GM21529 (cell line): ENCODE measurements around the gene CBX6.
A peak's percentile ranks its signal among the peaks of the same experiment; 100 is the strongest.

Experiments
- ATAC-seq: cut with Tn5 transposase; IDR thresholded peaks from one replicate; pipeline ENCODE4 v1.9.1; 2021; ENCODE audit not compliant: unreplicated experiment

Gene CBX6

DNA sequence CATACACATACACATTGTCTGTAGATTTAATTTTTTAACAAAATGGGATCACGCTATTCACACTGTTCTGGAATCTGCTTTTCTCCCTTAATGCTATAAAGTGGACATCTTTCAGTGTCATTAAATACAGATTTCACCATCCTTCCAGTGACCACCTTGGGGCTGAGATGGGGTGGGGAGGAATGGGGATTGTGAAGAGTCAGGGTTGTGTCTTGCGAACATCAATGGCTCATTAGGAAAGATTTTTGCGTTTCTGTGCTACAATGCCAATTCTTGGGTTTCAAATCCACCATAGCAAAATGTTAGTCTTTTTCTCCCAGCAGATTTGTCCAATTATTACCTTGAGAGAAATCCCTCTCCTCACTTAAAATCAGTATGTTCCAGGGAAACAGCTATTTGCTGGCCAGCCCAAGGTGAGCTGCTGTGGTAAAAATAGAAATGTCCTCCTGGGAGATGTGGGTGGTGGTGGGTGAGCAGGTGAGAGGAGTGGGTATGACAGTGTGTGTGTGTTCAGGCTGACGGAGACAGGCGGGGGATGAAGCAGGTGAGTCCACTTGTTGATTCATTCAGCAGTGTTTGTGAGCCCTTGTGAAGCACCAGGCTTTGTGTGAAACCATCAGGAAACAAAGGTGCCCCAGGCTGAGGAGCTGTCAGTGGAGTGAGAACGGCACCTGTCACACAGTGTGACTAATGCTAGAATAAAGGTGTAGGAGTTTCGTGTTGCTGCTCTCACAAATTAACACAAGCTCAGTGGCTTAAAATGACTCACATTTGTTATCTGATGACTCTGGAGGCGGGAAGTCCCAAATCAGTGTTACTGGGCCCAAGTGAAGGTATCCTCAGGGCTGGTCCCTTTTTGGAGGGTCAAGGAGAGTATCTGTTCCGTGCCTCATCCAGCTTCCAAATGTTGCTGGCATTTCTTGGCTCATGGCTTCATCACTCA lies 1.7 kb upstream of the CBX6 start:
- ATAC-seq, result no peak

DNA sequence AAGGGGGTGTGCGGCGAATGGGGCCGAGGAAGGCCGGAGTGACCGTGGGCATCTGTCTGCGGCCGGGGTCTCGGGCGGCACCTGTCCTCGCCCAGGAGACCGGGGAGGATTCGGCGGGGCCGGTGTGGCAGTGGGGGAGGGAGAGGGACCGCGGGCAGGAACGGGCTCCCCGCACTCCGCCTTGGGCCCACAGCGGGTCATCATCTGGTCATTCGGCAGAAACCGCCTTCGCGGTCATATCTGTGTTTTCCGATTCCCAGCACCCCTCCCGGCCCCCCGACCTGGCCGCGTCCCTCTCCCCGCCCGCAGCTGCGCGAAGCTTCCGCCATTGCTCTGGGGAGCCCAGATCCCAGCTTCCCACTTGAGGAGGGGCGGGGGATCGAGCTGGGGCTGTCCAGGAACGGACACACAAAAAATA lies 824 bp upstream of the CBX6 start:
- ATAC-seq, result no peak

DNA sequence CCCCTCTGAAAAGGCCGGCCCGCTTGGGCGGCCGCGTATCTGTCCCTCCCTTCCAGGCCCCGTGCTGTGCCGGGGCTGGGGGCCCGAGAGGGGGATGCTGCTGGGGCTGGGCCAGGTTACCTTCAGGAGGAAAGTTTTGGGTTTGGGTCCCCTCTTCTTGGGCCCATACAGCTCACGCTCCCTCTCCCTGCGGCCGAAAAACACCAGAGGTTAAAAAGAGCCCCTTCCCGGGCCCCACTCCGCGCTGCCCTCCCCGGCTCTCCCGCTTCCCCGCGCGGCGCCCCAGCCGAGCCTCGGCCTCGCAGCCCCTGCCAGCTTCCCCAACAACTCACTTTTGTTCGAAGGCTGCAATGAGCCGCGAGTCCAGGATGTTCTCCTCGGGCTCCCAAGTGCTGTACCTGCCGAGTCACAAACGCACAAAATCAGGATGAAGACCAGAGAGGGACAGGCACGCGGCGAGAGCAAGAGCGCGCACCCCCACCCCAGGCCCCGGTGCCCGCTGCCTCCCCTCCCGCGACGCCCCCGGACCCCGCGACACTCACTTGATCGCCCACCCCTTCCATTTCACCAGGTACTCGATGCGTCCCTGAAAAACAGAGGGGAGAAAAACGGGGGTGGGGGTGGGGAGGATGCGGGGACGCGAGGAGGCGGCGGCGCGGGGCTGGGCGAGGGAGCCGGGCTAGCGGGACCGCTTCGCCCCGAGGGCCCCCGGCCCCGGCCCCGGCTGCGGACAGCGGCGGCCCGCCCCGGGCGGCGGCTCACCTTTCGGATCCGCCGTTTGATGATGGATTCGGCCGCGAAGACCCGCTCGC lies 450 bp downstream of the CBX6 start:
- ATAC-seq, result peak; percentile 15

DNA sequence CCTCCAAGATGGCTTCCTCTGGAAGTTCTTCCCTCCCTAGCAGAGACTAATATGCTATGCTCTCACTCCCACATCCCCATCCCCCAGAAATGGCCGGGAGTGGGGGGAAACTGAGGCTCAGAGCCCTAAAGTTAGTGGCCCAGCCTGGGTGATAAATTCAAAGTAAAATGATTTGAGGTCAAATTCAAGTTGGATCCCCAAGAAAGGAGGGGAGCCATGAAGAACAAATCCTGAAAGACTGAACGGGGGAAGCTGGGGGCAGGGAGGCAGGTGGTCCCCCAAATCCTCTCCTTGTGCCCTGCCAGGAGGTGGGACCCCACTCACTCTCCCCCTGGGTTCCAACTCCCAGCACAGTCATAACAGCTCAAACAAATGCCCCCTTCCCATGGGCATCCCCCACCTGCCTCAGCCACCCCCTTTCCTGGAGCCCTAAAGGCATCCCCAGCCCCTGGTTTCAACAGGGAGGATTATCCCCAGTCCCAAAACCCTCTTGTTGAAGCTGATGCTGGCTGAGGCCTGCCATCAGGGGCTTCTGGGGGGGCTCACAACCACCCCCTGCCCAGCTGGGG lies 1.1 kb downstream of the CBX6 start:
- ATAC-seq, result no peak

DNA sequence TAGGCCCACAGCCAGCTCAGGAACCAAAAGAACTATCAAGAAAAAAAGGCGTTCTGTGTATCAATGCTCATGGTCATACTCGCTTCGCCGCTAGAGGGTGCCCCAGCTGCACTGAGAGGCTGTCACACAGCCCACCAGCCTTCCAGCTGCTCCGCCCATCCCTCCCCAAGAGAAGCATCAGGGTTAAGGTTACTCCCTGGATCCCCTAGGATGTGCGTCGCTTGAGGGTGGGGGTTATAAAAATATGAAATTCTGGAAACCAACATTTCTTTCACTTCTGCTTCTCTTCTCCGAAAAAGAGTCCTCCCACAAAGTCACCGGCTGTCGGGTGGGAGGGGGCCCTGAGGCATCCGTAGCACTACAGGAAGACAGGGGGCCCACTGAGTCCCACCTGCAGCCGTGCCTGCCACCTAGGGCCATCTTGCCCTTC lies 1.7 kb downstream of the CBX6 start:
- ATAC-seq, result peak; percentile 30

DNA sequence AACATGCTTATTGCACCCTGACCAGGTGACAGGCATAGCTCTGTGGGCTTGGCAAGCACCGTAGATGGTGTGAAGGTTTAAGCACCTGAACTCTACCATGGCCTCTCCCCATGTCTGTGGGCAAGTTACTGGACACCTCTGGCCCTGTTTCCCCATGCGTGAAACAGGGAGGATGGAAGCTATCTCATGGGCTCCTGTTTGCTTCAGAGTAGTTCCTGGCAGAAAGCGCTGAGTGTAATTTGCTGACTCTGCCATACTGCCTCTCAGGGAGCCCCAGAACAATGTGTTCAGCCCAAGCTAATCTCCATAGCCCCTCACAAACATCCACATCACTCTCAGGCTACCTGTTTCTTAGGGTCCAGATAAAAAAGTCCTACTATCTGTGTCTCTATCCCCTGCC lies 2.4 kb downstream of the CBX6 start:
- ATAC-seq, result no peak

DNA sequence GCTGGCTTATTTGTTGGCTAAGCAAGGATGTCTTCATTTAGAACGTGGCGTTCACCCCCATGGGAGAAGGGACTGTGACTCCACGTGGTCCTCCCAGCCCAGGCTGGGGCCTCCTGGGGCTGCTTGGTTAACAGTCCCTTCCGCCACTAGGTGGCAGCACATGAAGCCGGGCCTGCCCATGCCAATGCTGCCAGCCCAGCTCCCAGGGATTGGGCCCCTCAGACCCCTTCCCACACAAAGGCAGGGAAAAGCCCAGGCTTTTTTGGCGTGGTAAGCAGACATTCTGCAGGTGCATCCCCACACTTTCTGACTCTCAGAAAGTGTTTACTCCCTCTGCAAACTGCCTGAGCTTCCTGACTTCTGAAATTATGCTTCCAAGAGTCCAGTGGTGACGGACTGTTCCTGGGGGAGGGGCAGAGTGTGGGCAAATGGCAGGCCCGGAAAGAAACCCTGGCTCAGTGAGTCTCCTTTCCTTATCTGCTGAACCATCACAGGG lies 3.1 kb downstream of the CBX6 start:
- no peak for ATAC-seq

DNA sequence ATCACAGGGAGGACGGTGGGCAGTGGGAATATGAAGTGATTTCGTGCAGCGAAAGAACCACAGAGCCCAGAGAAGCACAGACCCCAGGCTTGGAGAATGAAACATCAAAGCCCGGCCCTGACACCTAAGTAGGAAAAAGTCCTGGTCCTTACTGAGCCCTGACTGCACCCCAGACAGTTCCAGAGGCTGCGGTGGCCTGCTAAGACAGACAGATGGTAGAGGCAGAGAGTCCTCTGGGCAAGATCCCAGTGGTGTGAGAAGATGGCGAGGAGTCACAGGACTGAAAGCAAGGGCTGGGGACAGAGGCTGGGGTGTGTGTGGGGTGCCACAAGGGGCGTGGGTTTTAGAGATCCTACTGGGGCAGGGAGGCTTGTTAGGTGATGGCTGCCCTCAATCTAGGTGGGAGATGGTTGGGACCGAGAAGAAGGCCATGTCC lies 3.7 kb downstream of the CBX6 start:
- no peak for ATAC-seq

DNA sequence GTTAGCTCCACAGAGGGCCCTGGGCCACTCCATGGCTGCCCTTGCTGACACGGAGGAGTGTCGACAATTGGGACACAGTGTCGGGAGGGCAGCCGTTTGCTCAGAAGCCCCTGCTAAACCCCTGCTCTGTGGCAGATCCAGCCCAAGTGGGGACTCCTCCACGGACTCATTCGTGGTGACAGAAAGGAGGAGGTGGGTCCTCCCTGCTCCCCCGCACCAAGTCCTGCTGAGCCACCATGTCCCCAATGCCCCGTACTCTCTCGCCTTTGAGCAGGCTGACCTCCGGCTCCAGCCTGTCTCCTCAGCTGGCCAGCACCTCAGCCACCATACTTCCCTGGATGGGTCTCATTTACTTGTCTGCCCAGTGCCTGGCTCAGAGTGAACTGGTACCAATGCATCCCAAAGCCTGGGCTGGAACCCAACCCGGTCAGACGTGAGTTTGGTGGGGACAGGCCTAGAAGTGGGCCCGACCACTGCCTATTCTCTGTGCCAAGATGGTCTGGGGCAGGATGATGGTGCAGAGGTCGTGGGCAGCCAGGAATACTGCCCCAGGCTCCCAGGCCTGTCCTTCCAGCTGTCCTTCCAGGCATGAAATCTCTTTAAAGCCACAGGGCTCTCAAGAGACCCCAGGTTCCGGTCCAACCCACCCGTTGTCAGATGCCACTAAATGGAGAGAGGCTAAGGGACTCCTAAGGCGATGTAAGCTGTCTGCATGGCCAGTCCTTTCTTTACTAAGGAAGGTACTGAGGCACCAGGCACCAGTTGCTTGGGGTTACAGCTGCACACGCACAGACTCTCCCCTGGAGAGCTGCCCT lies 4.3 kb downstream of the CBX6 start:
- no peak for ATAC-seq

DNA sequence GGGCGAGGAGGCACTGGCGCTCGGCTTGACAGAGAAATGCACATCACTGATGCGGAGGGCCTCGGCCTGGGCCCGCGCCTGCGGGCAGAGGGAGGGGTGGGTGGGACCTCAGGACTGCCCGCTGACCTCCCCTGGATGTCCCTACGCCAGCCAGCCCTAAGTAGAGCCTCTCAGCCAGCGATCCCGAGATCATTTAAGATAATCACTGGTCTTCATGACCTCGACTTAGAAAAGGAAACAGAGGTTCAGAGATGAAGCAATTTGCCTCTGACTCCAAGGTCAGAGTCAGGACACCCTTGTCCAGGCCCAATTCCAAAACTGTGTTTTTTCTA lies 4.9 kb downstream of the CBX6 start:
- no peak for ATAC-seq

DNA sequence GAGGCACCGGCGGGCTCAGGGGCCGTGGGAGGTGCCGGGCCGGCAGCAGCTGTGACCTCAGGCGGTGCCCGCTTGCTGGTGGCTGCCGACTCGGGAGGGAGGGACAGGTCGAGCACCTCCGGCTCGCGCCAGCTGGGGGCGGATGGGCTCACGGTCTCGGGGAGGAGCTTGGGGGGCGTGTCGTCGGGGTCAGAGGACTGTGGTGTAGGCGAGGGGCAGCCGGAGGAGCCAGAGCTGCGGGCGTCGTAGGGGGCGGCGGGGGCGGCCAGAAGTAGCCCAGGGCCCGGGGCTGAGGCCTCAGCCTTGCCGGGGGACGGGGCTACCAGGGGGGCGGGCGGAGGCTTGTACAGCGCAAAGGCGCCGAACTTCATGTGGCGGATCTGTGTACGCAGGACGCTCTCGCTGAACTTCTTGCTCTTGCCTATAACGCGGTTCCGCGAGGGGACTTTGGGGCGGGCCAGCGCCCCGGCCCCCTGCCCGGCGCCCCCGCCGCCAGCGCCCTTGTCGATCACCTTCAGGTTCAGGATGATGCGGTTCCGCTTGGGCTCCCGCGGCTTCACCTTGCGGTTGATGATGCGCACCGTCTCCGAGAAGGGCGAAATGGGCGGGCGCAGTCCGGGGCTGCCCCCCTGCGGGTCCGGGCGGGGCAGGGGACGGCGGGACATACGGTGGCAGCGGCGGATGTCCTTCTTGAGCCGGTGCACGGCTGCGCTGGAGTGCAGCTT lies 5.5 kb downstream of the CBX6 start:
- ATAC-seq, result no peak

DNA sequence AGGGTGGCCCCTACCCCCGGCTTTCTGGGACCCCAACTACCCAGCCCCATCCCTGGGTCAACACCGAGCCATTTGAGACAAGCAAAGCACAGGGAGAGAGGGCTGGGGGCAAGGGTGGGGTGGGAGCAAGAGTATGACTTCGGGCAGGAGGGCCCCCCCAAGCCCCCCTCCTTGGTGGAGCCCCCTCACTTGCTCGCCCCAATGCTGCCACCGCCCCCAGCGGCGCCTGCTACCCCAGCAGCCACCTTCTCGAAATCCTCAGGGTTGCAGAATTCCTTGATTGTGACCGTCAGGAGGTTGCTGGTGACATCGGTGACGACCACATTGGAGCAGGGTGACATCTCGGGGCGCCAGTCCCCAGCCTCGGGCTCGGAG lies 6.0 kb downstream of the CBX6 start:
- no peak for ATAC-seq

DNA sequence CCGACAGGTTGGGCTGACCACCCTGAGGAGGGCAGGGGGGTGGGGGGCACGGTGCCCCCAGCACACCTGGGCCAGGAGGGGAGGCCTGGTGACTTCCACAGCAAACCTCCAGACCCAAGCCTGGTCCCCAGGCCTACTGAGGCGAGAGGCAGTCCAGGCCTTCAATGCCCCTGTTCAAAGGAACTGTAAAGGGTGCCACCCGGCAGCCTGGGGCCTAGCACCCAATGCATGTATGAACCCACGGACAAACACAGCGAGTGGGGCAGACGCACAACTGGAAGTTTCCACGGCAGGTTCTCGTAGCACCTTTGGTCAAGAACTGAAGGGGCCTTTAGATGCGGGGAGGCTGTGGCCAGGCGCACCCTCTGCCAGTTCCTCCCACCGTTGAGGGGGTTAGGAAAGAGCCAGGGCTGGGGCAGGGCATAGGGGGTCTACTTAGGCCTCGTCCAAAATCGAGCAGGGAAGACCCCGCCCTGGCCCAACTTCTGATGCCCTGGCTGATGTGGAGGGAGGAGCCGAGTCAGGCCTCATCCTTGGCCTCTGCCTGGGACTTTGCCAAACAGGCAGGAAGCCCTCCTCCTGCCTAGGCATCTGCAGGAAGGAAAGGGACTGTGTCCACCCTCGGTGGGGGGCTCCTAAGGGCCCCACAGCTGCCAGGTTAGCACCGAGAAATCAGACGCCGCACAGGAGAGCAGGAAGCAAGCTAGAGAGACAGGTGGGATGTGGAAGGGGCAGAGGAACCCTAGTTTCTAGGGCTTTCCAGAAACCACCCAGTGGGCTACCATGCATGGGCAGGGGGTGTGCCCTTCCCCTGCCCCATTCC lies 6.6 kb downstream of the CBX6 start:
- no peak for ATAC-seq

DNA sequence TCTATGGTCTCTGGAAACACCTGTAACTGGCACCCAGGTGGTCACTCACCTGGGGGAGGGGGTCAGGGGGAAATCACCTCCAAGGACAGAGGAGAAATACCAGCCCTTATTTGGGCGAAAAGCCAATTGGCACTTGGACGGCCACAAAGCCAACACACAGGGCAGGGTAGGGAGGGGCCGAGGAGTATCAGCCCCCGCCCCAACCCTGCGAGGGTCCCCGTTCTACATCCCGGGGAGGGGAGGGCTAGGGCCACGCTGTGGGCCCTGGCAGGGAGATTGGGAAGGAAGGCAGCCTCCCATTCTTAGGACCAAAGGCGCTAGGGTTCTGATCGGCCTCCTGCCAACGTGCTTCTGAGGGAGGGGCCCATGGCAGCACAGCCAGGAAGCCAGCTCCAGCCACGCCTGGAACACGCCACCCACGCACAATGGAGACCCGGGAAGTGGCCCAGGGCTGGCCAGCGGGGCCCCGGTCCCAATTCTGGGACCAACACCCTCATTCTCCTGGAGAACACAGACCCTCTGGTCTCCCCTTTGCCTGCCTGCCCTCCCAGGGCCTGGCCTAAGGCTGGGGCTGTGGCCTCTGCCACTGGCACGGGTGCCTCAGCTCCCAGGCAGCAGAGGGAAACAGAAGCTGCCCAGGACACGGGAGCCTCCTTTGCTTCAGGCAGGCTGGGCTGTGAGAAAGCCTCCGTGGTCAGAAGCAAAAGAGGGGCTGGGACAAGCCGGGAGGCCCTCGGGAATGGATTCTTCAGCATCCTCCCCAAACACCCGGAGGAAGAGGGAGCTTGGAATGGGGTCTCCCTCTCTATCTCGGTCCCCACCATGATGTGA lies 7.4 kb downstream of the CBX6 start:
- no peak for ATAC-seq

DNA sequence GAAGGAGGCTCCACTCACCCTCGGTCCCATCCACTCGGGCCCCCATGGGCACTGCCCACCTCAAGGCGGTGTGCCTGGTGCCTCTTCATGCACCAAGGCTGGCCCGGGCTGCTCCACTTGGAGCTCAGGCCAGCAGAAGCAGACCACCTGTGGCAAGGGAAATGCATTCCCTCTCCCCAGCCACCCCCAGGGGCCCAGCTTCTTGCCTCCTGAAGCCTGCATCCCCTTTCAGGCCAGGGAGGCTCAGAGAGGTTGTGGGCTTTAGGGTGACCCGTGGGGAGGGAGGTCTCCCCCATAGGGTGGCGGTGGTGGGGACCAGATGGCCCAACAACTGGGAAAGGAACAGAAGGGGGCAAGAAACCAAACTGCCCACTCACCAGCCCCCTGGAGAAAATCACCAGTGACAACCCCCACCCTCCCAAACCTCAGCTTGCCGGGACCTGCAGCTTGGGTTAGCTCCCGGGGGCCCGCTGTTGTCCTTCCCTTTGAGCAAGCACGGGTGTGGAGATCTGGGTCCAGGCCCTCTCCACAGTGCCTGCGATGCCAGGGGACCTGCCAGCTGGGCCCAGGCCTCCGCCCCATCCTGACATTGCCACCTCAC lies 8.4 kb downstream of the CBX6 start:
- ATAC-seq, result no peak

DNA sequence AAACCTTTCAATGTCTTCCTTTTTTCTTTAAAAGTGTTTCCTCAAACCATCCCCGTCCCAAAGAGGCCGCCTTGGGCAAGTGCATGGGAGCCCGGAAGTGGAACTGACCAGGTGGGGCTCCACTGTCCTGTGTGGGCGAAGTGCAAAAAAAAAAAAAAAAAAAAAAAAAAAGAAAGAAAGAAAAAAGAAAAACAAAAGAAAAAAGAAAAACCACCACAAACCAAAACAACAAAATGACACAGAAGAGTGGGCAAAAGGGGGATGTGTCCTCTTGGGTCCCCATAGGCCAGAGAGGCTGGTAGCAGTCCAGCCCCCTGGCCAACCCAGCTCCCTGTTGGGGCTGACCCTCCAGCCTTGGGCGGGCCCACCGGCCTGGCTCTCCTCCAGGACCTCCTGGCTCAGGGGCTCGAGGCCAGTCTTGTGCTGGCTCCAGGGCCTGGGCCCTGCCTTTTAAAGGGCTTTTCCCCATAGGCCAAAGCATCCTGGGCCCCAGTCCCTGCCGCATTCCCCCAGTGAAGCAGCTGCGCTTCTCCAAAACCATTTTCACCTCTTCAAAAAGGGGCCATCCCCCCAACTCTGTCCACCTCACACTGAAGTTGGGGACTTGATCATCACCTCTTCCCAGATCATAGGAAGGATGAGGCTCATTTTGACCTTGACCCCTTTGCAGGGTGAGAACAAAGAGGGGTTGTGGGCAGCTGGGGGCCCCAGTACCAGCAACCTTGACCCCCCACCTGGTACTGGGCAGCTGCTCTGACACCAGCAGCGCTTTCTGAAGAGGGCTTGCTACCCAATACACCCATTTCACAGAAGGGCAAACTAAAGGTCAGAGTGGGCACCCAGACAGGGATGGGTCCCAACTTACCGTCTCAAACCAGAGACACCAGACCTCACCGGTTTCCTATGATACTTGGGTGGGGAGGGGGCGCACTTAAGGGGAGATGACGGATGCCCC lies 9.4 kb downstream of the CBX6 start:
- ATAC-seq, result no peak

DNA sequence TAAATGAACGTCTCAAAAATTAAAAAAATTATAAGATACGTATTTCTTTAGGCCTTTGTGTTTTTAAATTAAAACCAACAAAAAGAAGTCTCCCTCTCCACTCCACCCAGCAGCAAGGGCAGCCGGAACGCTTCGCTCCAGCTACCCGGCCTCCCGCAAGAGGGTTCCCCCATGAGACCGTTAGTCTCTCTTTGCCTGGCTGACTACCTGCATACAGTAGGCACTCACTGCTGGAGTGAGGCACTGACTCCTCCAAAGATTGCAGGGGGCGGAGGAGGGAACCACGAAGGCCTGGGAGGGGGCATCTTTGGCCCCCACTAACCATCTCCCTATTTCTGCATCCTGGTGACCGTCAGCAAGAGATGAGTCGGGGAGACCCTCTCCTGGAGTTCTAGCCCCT lies 10.1 kb downstream of the CBX6 start:
- no peak for ATAC-seq
